CD4-positive, alpha-beta T cell (primary cell): ENCODE measurements around the gene AAK1. TPM values are rescaled to one million over a fixed set of nuclear protein-coding genes. Genes with fewer than 3 reads are reported as not detected.

Experiments used
- ATAC-seq: fragments of 200-7000 bp; cut with Tn5 transposase; one replicate; pipeline ENCODE4 v1.10.0; 2022; ENCODE audit warnings: mild to moderate bottlenecking; ENCODE audit not compliant: poor library complexity
- CTCF ChIA-PET: fragments of 350-600 bp; sonication (Branson Sonifier 250); formaldehyde crosslinking; loops from one replicate; lab custom pipeline; 2021; ENCODE audit warnings: antibody characterized with exemption, inconsistent platforms; lab: Charles Lee
- POLR2A ChIA-PET: fragments of 350-600 bp; sonication (Branson Sonifier 250); formaldehyde crosslinking; loops from one replicate; lab custom pipeline; 2021; ENCODE audit warnings: antibody characterized with exemption, inconsistent platforms; lab: Charles Lee
- DNase-seq, 14 experiments: peaks; one replicate each; pipeline ENCODE4 v3.0.0-alpha.2; 2013 to 2020; ENCODE audit warnings: mixed read lengths in 2 of 14
- H3K27ac ChIP-seq, 2 donors: one replicate each; pipeline versions ENCODE4 v1.5.1 to v1.7.0; 2013; ENCODE audit warnings: low read length in 2 of 2, low read depth in 1 of 2, mild to moderate bottlenecking in 1 of 2
- H3K27me3 ChIP-seq, 2 experiments: 1 replicate in 1 of 2; 2 replicates in 1 of 2; pipeline versions ENCODE4 v1.6.1 to v1.7.0; 2013; ENCODE audit warnings: low read length in 2 of 2, control low read depth in 1 of 2, mild to moderate bottlenecking in 1 of 2, moderate library complexity in 1 of 2; ENCODE audit not compliant: insufficient read depth in 2 of 2, control insufficient read depth in 1 of 2
- H3K36me3 ChIP-seq: one replicate; pipeline ENCODE4 v1.6.1; 2013; ENCODE audit warnings: low read length, control low read depth; ENCODE audit not compliant: insufficient read depth
- H3K4me1 ChIP-seq: one replicate; pipeline ENCODE4 v1.6.1; 2013; ENCODE audit warnings: low read length, control low read depth; ENCODE audit not compliant: insufficient read depth
- H3K4me3 ChIP-seq: one replicate; pipeline ENCODE4 v1.5.1; 2013; ENCODE audit warnings: mild to moderate bottlenecking, low read length, moderate library complexity
- H3K9me3 ChIP-seq, 2 experiments: 1 replicate in 1 of 2; 2 replicates in 1 of 2; pipeline versions ENCODE4 v1.6.1 to v1.7.0; 2013; ENCODE audit warnings: low read length in 2 of 2, mild to moderate bottlenecking in 2 of 2, control low read depth in 1 of 2, moderate library complexity in 1 of 2; ENCODE audit not compliant: control insufficient read depth in 1 of 2, insufficient read depth in 1 of 2
- H3K27ac Mint-ChIP-seq: one replicate; pipeline ENCODE4 v1.8.0; 2020; ENCODE audit warnings: mixed read lengths
- H3K27me3 Mint-ChIP-seq: one replicate; pipeline ENCODE4 v1.8.0; 2021; ENCODE audit warnings: mixed read lengths
- H3K36me3 Mint-ChIP-seq: one replicate; pipeline ENCODE4 v1.8.0; 2021; ENCODE audit warnings: low read depth, mixed read lengths
- H3K4me1 Mint-ChIP-seq: one replicate; pipeline ENCODE4 v1.8.0; 2021; ENCODE audit warnings: low read depth, mixed read lengths
- H3K4me3 Mint-ChIP-seq: one replicate; pipeline ENCODE4 v1.8.0; 2020; ENCODE audit warnings: mild to moderate bottlenecking, mixed read lengths
- H3K9me3 Mint-ChIP-seq: one replicate; pipeline ENCODE4 v1.8.0; 2020; ENCODE audit warnings: mixed read lengths
- CTCF ChIP-seq: fragments of 200-600 bp; IDR thresholded peaks from one replicate; pipeline ENCODE4 v1.8.0; 2022; ENCODE audit warnings: antibody characterized with exemption, mild to moderate bottlenecking
- intact Hi-C, 2 experiments: fragments of 100-400 bp; cut with DNase I in 1 of 2; cut with micrococcal nuclease in 1 of 2; formaldehyde crosslinking; loops; one replicate each; pipeline versions ENCODE4 v1.15.1 to v1.9.0; 2023 to 2025; cut with DNase I, micrococcal nuclease
- total RNA-seq, 174 experiments: library from RNA in 2 of 174; stranded (reverse) in 2 of 174; gene quantifications; one replicate each; pipeline ENCODE4 v1.2.3 and lab custom pipeline; 2021 to 2026

AAK1 gene
- total RNA-seq, 2 experiments from 2014 or later: 201 to 208 TPM

GRCh38 chr2:69483024-69483423 lies 160.5 kb downstream of the AAK1 start:
- intact Hi-C loops: no loop called here
- H3K27me3 ChIP-seq: no peaks in the 10 kb centered on the region
- no peaks in the 10 kb centered on the region for H3K9me3 ChIP-seq
- no peaks in the 10 kb centered on the region for H3K9me3 Mint-ChIP-seq
- H3K4me3 Mint-ChIP-seq: no peak overlapping the region
- no peak overlapping the region for H3K27ac ChIP-seq
- no peak for TF ChIP-seq CTCF
- H3K36me3 ChIP-seq: peaks cover 75% of the 10 kb centered on the region
- H3K36me3 Mint-ChIP-seq: peaks cover 85% of the 10 kb centered on the region
- H3K27me3 Mint-ChIP-seq: no peaks in the 10 kb centered on the region
- DNase-seq (no peak), ATAC-seq (no peak)
- H3K4me1 Mint-ChIP-seq: peaks cover 32% of the 10 kb centered on the region
- H3K4me1 ChIP-seq: no peaks in the 10 kb centered on the region
- ChIA-PET POLR2A (no interaction called here), CTCF (no interaction called here)
- no peak overlapping the region for H3K4me3 ChIP-seq
- H3K27ac Mint-ChIP-seq: peak overlapping the region; percentile 43

DNA sequence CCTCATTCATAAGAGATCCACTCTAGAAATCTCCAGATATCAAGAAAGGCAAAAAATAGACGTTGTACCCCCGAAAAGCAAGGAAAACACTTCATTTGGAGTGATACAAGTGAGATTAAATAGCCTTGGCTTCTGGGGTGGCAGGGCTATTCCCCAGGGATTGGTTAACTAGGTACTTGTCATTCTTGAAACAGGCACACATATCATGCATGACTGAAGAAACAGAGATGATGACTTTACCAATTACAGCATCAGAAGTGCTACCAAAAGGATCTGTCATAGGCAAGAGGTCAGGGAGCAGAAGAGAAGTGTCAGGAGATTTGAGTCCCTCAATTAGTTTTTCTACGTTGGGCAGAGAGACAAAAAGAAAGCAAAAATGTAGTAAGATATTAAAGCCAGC lies 161.1 kb downstream of the AAK1 start:
- Mint-ChIP-seq H3K27ac (peak overlapping the region; percentile 43), H3K4me3 (no peak overlapping the region), H3K9me3 (no peaks in the 10 kb centered on the region), H3K27me3 (no peaks in the 10 kb centered on the region), H3K4me1 (peaks cover 37% of the 10 kb centered on the region), H3K36me3 (peaks cover 86% of the 10 kb centered on the region)
- H3K9me3 ChIP-seq: no peaks in the 10 kb centered on the region
- no peaks in the 10 kb centered on the region for H3K4me1 ChIP-seq
- intact Hi-C loops: no loop called here
- H3K36me3 ChIP-seq: peaks cover 75% of the 10 kb centered on the region
- ATAC-seq (no peak), DNase-seq (no peak)
- CTCF ChIA-PET: interaction anchor here (0.7 kb wide), 1 partner anchor 1769 kb away, joined by 3 read pairs; no protein-coding TSS in a partner anchor
- H3K4me3 ChIP-seq: no peak overlapping the region
- POLR2A ChIA-PET: no interaction called here
- H3K27me3 ChIP-seq: no peaks in the 10 kb centered on the region
- no peak overlapping the region for H3K27ac ChIP-seq
- TF ChIP-seq CTCF: no peak

GRCh38 chr2:69481421-69481820 lies 162.1 kb downstream of the AAK1 start:
- Histone ChIP-seq H3K4me3 (no peak overlapping the region), H3K27me3 (no peaks in the 10 kb centered on the region), H3K9me3 (no peaks in the 10 kb centered on the region), H3K4me1 (peaks cover 3% of the 10 kb centered on the region), H3K36me3 (peaks cover 75% of the 10 kb centered on the region), H3K27ac (no peak overlapping the region)
- intact Hi-C loops: no loop called here
- H3K4me1 Mint-ChIP-seq: peaks cover 47% of the 10 kb centered on the region
- no peak for TF ChIP-seq CTCF
- POLR2A ChIA-PET: no interaction called here
- DNase-seq: no peak
- CTCF ChIA-PET: interaction anchor here (0.5 to 1.2 kb wide), 2 partner anchors 44 to 322 kb away, joined by 3 to 4 read pairs; partner anchors contain the start of gene NFU1
- no peak for ATAC-seq
- no peaks in the 10 kb centered on the region for H3K27me3 Mint-ChIP-seq
- H3K36me3 Mint-ChIP-seq: peaks cover 86% of the 10 kb centered on the region
- H3K27ac Mint-ChIP-seq: no peak overlapping the region
- H3K9me3 Mint-ChIP-seq: no peaks in the 10 kb centered on the region
- no peak overlapping the region for H3K4me3 Mint-ChIP-seq
